A549 (cell line): ENCODE results near the gene LRRC3B.

Source experiments
- CEBPB ChIP-seq, 2 experiments: fragments of >200 bp in 1 of 2; sonication (Bioruptor Twin) in 1 of 2; formaldehyde crosslinking in 1 of 2; IDR thresholded peaks; 2 replicates each; pipeline ENCODE4 v1.6.1; 2012 to 2016
- CTCF ChIP-seq: fragments of >200 bp; sonication (Bioruptor Twin); formaldehyde crosslinking; IDR thresholded peaks from 3 replicates; pipeline ENCODE4 v1.5.1; 2016
- HDAC2 ChIP-seq: fragments of 200-600 bp; sonication (generic); IDR thresholded peaks from 2 replicates; pipeline ENCODE4 v1.6.1; 2016
- HOXA7 ChIP-seq: fragments of 250-450 bp; sonication (Bioruptor Pico); IDR thresholded peaks from 2 replicates; pipeline ENCODE4 v1.5.0; 2020; ENCODE audit warnings: mild to moderate bottlenecking, moderate library complexity
- KDM1A ChIP-seq: fragments of 200-600 bp; sonication (generic); IDR thresholded peaks from 2 replicates; pipeline ENCODE4 v1.6.1; 2016; ENCODE audit warnings: low read depth, mild to moderate bottlenecking
- KDM5A ChIP-seq: fragments of 200-600 bp; sonication (generic); IDR thresholded peaks from 2 replicates; pipeline ENCODE4 v1.6.1; 2016; ENCODE audit warnings: antibody characterized with exemption, mild to moderate bottlenecking
- MAX ChIP-seq: IDR thresholded peaks from 2 replicates; pipeline ENCODE4 v1.6.1; 2012
- NR3C1 ChIP-seq: fragments of >200 bp; sonication (Bioruptor Twin); formaldehyde crosslinking; IDR thresholded peaks from 3 replicates; pipeline ENCODE4 v1.6.1; 2017
- POLR2A ChIP-seq: IDR thresholded peaks from 2 replicates; pipeline ENCODE4 v1.6.1; 2012; ENCODE audit warnings: mild to moderate bottlenecking, low read length

GRCh38 chr3:26621176-26621575 lies 1.4 kb upstream of the LRRC3B start:
- TF ChIP-seq MAX: no peak
- TF ChIP-seq HOXA7 (CRISPR knock-in tag): no peak
- no peak for TF ChIP-seq NR3C1
- no peak for TF ChIP-seq POLR2A
- TF ChIP-seq HDAC2: no peak
- no peak for TF ChIP-seq KDM1A
- no peak for TF ChIP-seq CTCF
- TF ChIP-seq CEBPB (IDR thresholded peaks at IDR 0.05): no peak
- TF ChIP-seq KDM5A: no peak
